22Rv1 (cell line): ENCODE measurements around the gene KRTAP25-1.

Experiments used
- H3K27ac ChIP-seq: fragments of 450-650 bp; 2 replicates; pipeline ENCODE4 v1.5.1; 2017
- CTCF ChIP-seq: fragments of 450-650 bp; IDR thresholded peaks from 2 replicates; pipeline ENCODE4 v1.5.1; 2017; ENCODE audit warnings: mild to moderate bottlenecking
- ZFX ChIP-seq: fragments of 450-650 bp; IDR thresholded peaks from 2 replicates; pipeline ENCODE4 v1.6.1; 2017; ENCODE audit warnings: antibody characterized with exemption, borderline replicate concordance

KRTAP25-1 gene

GRCh38 chr21:30271611-30272010 is 17.7 kb downstream of the KRTAP25-1 start:
- no peak overlapping the region for H3K27ac ChIP-seq
- TF ChIP-seq ZFX (no peak), CTCF (no peak)

GRCh38 chr21:30271156-30271555 is 18.2 kb downstream of the KRTAP25-1 start:
- no peak overlapping the region for H3K27ac ChIP-seq
- TF ChIP-seq ZFX (no peak), CTCF (no peak)

GRCh38 chr21:30269803-30270530 is 19.3 kb downstream of the KRTAP25-1 start:
- TF ChIP-seq CTCF (no peak), ZFX (no peak)
- no peak overlapping the region for H3K27ac ChIP-seq

- H3K27ac ChIP-seq = no peak overlapping the region
- no peak for TF ChIP-seq ZFX
- TF ChIP-seq CTCF = peak; percentile 80
Measured at GRCh38 chr21:30268608-30269197, 20.6 kb downstream of the KRTAP25-1 start.

- no peak overlapping the region for H3K27ac ChIP-seq
- TF ChIP-seq CTCF (peak; percentile 68), ZFX (no peak)
Measured at GRCh38 chr21:30257773-30258172, 31.5 kb downstream of the KRTAP25-1 start.

- no peak overlapping the region for H3K27ac ChIP-seq
- no peak for TF ChIP-seq ZFX
- no peak for TF ChIP-seq CTCF
Measured at GRCh38 chr21:30256100-30256499, 33.2 kb downstream of the KRTAP25-1 start.

- no peak for TF ChIP-seq ZFX
- no peak for TF ChIP-seq CTCF
- no peak overlapping the region for H3K27ac ChIP-seq
Measured at GRCh38 chr21:30255679-30256078, 33.6 kb downstream of the KRTAP25-1 start.
